Measurements from ENCODE around the gene TMEM121B.

DNA sequence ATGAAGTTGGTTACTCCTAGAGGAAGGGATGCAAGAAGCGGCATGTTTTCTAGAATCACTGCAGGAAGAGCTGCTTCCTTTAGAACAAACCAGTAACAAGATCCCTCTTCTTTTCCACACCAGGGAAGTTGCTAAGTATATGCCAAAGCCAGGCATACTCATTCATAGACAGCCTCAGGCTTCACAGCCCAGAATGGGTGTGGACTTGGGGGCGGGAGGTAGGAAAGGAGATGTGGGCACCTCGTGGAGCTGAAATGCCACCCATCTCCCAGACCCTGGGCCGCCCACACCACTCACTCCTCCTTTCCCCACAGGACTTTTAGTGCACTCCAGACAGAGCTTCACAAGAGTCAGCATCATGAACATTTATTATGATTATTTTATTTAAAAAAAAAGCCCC, 16.0 kb upstream of the TMEM121B start:
- TF ChIP-seq, protein P1, sequence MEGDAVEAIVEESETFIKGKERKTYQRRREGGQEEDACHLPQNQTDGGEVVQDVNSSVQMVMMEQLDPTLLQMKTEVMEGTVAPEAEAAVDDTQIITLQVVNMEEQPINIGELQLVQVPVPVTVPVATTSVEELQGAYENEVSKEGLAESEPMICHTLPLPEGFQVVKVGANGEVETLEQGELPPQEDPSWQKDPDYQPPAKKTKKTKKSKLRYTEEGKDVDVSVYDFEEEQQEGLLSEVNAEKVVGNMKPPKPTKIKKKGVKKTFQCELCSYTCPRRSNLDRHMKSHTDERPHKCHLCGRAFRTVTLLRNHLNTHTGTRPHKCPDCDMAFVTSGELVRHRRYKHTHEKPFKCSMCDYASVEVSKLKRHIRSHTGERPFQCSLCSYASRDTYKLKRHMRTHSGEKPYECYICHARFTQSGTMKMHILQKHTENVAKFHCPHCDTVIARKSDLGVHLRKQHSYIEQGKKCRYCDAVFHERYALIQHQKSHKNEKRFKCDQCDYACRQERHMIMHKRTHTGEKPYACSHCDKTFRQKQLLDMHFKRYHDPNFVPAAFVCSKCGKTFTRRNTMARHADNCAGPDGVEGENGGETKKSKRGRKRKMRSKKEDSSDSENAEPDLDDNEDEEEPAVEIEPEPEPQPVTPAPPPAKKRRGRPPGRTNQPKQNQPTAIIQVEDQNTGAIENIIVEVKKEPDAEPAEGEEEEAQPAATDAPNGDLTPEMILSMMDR (conservative IDR thresholded peaks at IDR 0.05; ENCODE audit: low read length) = no peak
- no peak for TF ChIP-seq EZH2phosphoT487 (IDR thresholded peaks at IDR 0.05; ENCODE audit: borderline replicate concordance)
